MM.1S (cell line): ENCODE results near the gene OSER1.

Source experiments
- EZH2 ChIP-seq: fragments of 300-600 bp; sonication (generic); optimal IDR thresholded peaks from 2 replicates; pipeline ENCODE3; 2017; ENCODE audit warnings: low read depth, mild to moderate bottlenecking, antibody characterized with exemption, low read length, mixed read lengths
- EZH2phosphoT487 ChIP-seq: fragments of 300-600 bp; sonication (generic); IDR thresholded peaks from 2 replicates; pipeline ENCODE4 v1.6.1; 2018; ENCODE audit warnings: antibody characterized with exemption, low read length
- TF ChIP-seq, protein P1 (sequence below): fragments of 300-600 bp; sonication (generic); IDR thresholded peaks from 2 replicates; pipeline ENCODE4 v1.5.1; 2016; ENCODE audit warnings: antibody characterized with exemption, low read length, mixed read lengths

DNA sequence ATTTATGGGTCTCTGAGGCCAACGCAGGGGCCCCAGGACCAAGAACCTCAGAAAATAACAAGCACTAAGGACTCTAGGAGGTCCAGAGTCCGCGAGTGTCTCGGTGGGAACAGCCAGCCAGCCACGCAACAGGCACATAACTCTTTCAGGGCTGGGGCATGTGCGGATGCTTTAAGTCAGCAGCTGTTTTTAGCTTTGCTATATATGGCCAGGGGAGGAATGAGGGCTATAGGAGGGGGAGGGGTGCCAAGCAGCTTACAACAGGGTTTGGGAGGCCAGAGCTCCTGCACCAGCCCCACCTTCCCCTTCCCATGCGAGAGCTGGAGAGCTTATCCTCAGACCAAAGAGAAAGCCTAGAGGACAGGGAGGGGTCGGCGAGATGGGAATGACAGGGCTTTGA, 29.8 kb downstream of the OSER1 start:
- no peak for TF ChIP-seq EZH2
- TF ChIP-seq, protein P1, sequence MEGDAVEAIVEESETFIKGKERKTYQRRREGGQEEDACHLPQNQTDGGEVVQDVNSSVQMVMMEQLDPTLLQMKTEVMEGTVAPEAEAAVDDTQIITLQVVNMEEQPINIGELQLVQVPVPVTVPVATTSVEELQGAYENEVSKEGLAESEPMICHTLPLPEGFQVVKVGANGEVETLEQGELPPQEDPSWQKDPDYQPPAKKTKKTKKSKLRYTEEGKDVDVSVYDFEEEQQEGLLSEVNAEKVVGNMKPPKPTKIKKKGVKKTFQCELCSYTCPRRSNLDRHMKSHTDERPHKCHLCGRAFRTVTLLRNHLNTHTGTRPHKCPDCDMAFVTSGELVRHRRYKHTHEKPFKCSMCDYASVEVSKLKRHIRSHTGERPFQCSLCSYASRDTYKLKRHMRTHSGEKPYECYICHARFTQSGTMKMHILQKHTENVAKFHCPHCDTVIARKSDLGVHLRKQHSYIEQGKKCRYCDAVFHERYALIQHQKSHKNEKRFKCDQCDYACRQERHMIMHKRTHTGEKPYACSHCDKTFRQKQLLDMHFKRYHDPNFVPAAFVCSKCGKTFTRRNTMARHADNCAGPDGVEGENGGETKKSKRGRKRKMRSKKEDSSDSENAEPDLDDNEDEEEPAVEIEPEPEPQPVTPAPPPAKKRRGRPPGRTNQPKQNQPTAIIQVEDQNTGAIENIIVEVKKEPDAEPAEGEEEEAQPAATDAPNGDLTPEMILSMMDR, result no peak
- no peak for TF ChIP-seq EZH2phosphoT487
